Left cardiac atrium (tissue), 4 donors: ENCODE measurements around the gene CARNS1. TPM values are rescaled to one million over a fixed set of nuclear protein-coding genes. Genes with fewer than 3 reads are reported as not detected.
A peak's percentile ranks its signal among the peaks of the same experiment; 100 is the strongest.
"Not testable (repeated sequence)": the region's sequence is repeated elsewhere in the genome, so short reads cannot be mapped to it uniquely, and the experiment has no call there.

Experiments used
- ATAC-seq, 2 donors: fragments of 200-7000 bp; cut with Tn5 transposase; one replicate each; pipeline ENCODE4 v1.9.1; 2020; ENCODE audit warnings: mild to moderate bottlenecking in 2 of 2, moderate library complexity in 2 of 2
- DNase-seq: peaks from one replicate; pipeline ENCODE4 v3.0.0-alpha.2; 2020
- intact Hi-C, 2 donors: fragments of 100-400 bp; cut with DNase I; formaldehyde crosslinking; loops; one replicate each; pipeline versions ENCODE4 v1.14.1 to v1.15.1; 2022 to 2023
- total RNA-seq, 2 donors: library from RNA; stranded (reverse); fragmentation: NEBNext Ultra II Directional; extraction: Animal tissue kit (Norgen Biotek cat#: 25700); gene quantifications; one replicate each; pipeline ENCODE4 v1.2.1, GENCODE V29; 2021
- donor health status: DM: no; HTN: yes; CAD: no.
- donor health status: DM: no; HTN: yes; CAD: no; lungs with severe emphysema.
- donor health status: DM: yes; HTN: yes; CAD: no.
- donor health status: Dilated cardiomyopathy.

The CARNS1 gene
- total RNA-seq, 2 donors from 2014 or later, result 6.6 to 11.9 TPM

DNA sequence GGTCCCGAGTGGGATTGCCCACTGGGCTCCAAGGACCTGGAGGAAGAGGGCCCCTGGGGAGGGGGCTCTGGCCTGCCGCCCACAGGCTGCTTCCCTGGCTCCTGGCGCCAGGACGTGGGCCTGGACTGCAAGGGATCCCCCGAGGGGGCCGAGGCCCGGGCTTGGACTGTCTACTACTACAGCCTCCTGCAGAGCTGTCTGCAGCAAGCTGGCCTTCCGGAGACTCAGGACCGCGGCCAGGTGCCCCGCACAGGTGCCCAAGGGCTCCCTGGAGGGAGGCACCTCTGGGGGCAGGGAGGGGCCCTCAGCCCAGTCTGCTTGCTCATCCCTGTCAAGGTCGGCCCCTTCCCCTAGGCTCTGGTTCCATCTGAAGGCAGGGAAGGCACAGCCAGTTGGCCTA is 1.9 kb downstream of the CARNS1 start:
- intact Hi-C loops, result no loop called here
- DNase-seq (no peak), ATAC-seq (no peak)

DNA sequence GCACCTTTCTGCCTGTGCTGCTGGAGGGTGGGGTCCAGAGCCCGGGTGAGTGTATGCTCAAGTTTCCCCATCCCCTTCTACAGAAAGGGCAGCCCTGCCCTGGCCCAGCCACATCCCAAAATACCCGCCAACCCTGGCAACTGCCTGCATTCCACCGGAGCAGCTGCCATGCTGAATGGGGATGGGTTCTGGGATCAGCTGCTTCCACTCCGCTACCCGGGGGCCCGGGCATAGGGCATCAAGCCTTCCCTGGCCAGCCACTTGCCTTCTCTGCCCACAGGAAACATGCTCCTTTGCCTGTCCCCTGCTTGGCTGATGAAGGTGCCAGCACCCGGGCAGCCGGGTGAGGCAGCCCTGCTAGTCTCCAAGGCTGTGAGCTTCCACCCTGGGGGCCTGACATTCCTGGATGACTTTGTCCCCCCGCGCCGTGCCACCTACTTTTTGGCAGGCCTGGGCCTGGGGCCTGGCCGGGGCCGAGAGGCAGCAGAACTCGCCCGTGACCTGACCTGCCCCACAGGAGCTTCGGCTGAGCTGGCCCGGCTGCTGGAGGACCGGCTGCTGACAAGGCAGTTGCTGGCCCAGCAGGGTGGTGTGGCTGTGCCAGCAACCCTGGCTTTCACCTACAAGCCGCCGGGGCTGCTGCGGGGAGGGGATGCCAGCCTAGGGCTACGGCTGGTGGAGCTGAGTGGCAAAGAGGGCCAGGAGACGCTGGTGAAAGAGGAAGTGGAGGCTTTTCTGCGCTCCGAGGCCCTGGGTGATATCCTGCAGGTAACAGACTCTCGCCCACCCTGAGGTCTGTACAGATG is 3.2 kb downstream of the CARNS1 start:
- no peak for DNase-seq
- peak in 1 of 2 donors; percentile 23 for ATAC-seq
- intact Hi-C loops, result no loop called here

DNA sequence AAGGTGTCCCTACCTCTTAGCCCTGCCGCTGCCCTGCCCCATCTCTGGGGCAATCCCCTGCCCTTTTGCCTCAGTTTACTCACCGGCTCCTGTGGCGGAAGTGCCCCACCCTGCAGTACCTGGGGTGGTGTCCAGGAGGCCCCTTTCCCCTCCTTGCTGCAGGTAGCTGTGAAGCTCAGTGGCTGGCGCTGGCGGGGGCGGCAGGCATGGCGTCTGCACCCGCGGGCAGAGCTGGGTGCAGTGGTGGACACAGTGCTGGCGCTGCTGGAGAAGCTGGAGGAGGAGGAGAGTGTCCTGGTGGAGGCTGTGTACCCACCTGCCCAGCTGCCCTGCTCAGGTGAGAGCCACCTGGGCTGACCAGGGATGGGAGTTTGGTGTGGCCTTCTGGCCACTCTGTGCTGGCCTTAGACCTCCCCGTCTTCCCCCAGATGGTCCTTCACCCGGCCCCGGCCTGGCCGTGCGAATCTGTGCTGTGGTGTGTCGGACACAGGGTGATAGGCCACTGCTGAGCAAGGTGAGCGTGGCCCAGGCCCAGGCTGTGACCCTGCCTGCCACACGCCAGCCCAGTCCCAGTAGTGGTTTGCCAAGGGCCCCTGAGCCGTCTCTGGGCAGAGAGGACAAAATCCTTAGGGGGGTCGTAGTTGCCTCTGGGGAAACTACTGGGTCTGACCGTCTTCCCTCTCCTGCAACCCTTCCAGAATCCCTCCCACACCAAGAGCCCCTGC is 4.0 kb downstream of the CARNS1 start:
- intact Hi-C loops, result no loop called here
- no peak for ATAC-seq
- DNase-seq, result no peak

DNA sequence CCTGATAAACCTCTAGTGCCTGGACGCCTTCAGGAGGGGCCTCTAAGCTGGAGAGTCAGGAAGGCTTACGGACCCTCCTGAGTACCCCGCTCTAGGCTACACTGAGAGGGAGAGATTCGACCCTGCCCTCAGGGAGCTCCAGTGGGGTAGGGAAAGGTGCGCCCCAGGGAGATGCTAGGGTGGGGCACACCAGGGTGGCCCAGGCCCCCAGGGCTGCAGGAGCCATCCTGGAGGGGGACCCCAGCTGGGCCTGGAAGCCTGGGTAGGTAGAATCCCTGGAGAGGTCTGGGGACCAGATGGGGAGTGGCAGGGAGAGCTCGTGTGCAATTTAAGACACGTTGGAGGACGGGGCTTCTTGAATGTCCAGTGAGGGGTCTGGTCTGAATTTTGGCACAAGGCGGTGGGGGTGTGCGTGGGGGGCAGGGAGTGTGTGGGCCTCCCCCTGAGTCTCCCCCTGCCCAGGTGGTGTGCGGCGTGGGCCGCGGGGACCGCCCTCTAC is 4.7 kb downstream of the CARNS1 start:
- DNase-seq (no peak), ATAC-seq (no peak)
- intact Hi-C loops, result no loop called here

GRCh38 chr11:67420646-67421429 is 5.4 kb downstream of the CARNS1 start:
- ATAC-seq (peak; percentile 93 to 94), DNase-seq (peak; percentile 97)
- intact Hi-C loops, result no loop called here

DNA sequence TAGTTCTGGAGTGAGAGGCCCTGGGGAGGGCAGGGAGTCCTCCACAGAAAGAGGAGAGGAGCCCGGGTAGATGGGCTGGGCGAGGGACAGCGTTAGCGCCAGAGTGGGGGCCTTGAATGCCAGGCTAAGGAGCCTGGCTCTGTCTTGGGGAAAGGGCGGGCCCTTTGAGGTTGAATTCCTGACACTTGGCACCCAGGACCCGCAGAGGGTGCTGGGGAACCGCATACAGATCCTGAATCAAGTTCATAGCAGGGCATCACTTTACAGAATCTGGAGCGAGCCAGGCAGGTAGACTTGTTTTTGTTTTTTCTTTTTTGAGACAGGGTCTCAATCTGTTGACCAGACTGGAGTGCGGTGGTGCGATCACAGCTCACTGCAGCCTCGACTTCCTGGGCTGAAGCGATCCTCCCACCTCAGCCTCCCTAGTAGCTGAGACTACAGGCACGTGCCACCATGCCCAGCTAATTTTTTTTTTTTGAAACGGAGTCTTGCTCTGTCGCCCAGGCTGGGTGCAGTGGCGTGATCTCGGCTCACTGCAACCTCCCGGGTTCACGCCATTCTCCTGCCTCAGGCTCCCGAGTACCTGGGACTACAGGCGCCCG is 6.1 kb downstream of the CARNS1 start:
- no peak for ATAC-seq
- DNase-seq, result no peak
- intact Hi-C loops, result no loop called here

DNA sequence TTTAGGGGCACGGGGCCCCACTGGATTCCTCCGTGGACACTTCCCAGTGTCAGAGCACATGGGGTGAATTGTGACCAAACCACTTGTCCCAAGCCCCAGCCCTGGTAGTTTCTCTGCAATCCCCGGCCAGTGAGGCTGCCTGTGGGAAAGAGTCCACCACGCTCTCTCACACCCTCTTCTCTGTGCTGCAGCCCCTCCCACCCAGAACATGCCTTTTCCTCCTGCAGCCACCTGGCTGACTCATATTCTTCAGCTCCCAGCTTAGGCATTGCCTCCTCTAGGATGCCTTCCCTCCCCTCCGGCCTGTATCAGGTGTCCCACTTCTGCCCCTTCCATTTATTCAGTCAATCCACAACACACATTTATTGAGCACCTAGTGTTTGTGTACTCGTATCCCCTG is 7.4 kb downstream of the CARNS1 start:
- intact Hi-C loops, result no loop called here
- no peak for ATAC-seq
- DNase-seq, result no peak

GRCh38 chr11:67423466-67423865 is 8.0 kb downstream of the CARNS1 start:
- no peak for ATAC-seq
- intact Hi-C loops, result no loop called here
- DNase-seq, result no peak

GRCh38 chr11:67423891-67424613 is 8.6 kb downstream of the CARNS1 start:
- intact Hi-C loops, result no loop called here
- no peak for ATAC-seq

GRCh38 chr11:67427364-67427859 is 11.9 kb downstream of the CARNS1 start:
- intact Hi-C loops, result loop anchor here in 1 of 2 donors (5.0 kb wide), 1 partner anchor 35 kb away; no protein-coding TSS in a partner anchor
- ATAC-seq, result not testable (repeated sequence)

More at GRCh38 chr11:67423891-67424613, 8.6 kb downstream of the CARNS1 start:
- no peak for DNase-seq

GRCh38 chr11:67428052-67429001 is 12.8 kb downstream of the CARNS1 start, which contains the start of gene RPS6KB2:
RPS6KB2 (plus strand) TSS chr11:67428494; CDS start chr11:67428546, 52 bp downstream.
- DNase-seq (peak; percentile 98), ATAC-seq (peak; percentile 92 to 94)

More at GRCh38 chr11:67427364-67427859, 11.9 kb downstream of the CARNS1 start:
- DNase-seq, result not testable (repeated sequence)

DNA sequence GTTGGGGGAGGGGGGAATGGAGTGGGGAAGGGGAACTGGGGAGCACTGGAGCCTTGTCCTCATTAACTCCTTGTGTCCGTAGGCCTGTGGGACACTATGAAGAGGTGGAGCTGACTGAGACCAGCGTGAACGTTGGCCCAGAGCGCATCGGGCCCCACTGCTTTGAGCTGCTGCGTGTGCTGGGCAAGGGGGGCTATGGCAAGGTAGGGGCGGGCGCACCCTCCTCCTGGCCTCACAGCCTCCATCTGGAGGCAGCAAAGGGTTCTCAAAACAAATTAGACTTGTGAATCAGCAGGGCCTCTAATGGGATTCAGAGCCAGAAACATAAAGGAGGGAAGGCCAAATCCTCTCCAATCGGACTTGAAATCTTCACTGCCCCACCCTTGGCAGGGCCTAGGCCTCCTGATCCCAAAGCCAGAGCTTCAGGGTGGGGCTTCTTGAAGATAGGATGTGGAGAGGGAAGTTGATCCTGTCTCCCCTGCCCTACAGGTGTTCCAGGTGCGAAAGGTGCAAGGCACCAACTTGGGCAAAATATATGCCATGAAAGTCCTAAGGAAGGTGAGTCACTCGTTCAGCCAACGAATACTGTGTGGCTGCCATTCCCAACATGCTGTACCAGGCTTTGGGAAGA is 13.7 kb downstream of the CARNS1 start:
- ATAC-seq (no peak), DNase-seq (no peak)
- intact Hi-C loops, result loop anchor here in 1 of 2 donors (5.0 kb wide), 1 partner anchor 33 kb away; no protein-coding TSS in a partner anchor

More at GRCh38 chr11:67428052-67429001, 12.8 kb downstream of the CARNS1 start, which contains the start of gene RPS6KB2:
- intact Hi-C loops, result loop anchor here in 1 of 2 donors (5.0 kb wide), 1 partner anchor 34 kb away; no protein-coding TSS in a partner anchor

- DNase-seq (no peak), ATAC-seq (no peak)
- intact Hi-C loops, result loop anchor here in 1 of 2 donors (5.0 kb wide), 1 partner anchor 33 kb away; no protein-coding TSS in a partner anchor
These were observed 14.2 kb downstream of the CARNS1 start for GRCh38 chr11:67429722-67430121.

- DNase-seq (no peak), ATAC-seq (no peak)
- intact Hi-C loops, result no loop called here
These were observed 16.1 kb downstream of the CARNS1 start for GRCh38 chr11:67431346-67432249.
